HG02870 (cell line): Measurements from ENCODE around the gene FEM1B.

ENCODE experiments used
- ATAC-seq: cut with Tn5 transposase; IDR thresholded peaks from one replicate; pipeline ENCODE4 v1.9.1; 2021; ENCODE audit warnings: mild to moderate bottlenecking, moderate library complexity; ENCODE audit not compliant: unreplicated experiment

FEM1B gene

DNA sequence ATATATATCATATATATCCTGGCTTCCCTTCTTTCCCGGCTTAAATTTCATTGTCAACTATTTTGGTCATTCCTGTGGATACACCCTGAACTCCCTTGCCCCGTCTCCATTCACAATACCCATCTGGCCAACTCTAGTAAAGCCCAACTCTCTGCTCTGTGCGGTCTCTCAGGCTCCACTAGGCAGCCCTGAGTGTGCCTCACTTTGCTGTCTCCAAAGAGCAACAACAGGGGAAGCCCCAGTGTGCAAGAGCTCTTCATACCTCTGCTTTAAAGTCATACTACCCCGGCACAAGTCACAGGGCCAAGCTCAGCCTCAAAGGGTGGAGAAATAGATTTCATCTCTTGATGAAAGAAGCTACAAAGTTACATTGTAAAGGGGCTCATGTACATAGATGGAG is 18.9 kb upstream of the FEM1B start:
- no peak for ATAC-seq

DNA sequence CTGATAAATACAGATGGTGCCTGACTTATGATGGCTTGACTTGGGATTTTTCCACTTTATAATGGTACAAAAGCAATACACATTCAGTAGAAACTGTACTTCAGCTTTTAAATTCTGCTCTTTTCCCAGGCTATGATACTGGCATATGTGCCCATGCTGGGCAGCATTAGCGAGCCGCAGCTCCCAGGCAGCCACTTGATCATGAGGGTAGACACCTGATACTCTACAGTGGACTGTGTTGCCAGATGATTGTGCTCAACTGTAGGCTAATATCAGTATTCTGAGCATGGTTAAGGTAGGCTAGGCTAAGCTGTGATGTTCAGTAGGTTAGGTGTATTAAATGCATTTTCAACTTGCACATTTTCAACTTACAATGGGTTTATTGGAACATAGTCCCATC is 17.7 kb upstream of the FEM1B start:
- no peak for ATAC-seq

DNA sequence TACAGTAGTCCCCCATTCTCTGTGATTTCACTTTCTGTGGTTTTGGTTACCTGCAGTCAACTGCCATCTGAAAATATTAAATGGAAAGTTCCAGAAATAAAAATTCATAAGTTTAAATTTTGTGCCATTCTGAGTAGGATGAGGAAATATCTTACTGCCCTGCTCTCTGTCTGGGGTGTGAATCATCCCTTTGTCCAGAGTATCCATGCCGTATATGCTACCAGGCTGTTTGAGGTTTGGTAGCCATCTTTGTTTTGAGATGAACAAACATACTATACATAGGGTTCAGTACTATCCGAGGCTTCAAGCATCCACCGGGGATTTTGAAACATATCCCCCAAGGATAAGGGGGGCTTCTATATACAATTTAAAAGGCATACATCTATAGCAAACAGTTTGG is 16.3 kb upstream of the FEM1B start:
- no peak for ATAC-seq

DNA sequence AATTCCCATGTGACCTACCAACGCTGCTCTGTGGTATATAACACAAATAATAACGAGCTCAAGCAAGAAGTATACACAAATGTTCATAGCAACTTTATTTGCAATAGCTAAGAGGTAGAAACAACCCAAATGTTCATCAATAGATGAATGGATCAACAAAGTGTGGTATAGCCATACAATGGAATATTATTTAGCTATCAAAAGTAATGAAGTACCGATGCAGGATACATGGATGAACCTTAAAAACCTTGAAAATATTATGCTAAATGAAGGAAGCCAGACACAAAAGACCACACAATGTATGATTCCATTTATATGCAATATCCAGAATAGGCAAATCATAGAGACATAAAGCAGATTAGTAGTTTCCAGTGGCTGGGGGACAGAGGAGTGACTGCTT is 15.6 kb upstream of the FEM1B start:
- ATAC-seq: no peak

DNA sequence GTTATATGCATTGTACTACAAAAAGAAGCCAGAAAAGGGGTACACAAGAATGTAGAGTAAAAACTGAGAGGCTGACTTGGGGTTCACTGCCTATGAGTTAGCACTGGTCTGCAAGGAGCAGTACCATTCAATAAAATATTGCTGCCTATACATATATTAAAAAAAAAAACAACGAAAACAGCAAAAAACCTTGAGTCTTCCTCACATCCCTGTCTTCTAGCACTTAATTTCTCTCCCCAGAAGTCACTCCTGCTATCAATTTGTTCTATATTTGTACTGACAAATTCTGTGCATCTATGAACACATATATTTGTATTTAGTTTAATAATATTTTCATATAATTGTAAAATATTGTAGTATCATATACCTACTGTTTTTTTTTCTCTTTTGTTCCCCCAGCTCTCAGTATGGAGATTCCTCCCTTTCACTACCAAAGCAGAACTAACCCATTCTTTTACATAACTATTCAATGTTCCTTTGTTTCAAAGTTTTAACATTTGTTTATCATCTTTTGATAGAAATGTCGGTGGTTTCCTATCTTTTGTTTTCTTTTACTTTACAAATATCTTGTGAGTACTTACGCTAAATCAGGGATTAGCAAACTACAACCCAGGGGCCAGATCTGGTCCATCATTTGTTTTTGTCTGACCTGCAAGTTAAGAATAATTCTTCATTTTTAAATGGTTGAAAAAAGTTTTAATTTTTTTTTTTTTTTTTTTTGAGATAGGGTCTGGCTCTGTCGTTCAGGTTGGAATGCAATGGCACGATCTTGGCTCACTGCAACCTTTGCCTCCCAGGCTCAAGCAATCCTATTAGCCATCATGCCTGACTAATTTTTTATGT is 14.8 kb upstream of the FEM1B start:
- no peak for ATAC-seq

DNA sequence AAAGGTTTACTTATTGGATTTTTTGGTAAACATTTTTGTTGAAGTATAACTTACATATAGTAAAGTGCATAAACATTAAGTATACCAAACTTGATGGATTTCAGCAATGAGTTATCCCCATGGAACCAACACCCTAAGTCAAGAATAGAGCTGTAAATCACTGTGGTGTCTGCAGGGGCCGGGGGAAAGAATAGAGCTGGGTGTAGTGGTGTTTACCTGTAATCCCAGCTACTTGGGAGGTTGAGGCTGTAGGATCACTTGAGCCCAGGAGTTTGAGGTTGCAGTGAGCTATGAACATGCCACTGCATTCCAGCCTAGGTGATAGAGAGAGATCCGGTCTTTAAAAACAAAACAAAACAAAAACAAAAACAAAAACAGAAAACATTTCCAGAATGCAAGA is 13.3 kb upstream of the FEM1B start:
- ATAC-seq: no peak

DNA sequence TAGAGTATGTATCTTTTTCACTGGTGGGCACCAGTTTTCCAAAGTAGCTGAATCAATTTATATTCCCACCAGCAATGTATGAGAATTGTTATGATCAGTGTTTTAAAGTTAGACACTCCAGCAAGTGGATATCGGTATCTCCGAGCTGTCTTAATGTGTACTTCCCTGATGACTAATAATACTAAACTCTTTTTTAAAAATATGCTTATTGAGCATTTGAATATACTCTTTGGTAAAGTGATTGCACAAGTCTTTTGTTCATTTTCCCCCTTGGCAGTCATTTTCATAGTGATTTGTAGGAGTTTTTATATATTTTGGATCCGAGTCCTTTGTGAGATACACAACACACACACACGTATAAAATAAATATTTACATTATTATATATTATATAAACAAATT is 12.5 kb upstream of the FEM1B start:
- no peak for ATAC-seq

DNA sequence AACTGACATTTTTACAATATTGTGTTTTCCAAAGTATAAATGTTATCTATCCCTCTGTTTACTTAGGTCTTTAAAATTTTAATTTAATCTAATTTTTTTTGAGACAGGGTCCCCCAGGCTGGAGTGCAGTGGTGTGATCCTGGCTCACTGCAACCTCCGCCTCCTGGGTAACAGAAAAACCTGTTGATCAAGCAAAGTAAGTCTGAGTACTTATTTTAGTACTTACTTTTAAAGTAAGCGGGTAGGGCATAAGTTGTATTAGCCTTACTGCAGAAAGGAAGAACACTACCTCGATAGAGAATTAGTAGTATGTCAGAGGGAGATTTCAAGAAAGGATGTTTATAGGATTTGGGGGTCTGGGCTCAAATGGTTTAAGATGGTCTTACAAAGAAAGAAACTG is 11.9 kb upstream of the FEM1B start:
- no peak for ATAC-seq

DNA sequence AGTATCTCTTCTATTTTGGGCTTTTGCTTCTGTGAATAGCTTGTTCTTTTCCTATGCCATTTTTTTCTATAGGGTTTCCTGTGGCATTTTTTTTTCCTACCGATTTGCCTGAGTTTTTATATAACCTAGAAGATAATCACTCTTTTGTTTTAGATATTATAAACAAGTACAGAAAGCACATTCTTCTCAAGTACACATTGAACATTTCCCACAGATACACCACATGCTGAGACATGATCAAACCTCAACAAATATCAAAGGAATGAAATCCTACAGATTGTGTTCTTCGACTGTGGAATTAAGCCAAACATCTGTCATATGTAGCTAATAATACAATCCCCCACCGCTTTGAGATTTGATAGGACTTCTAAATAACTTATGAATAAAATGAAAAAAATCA is 9.1 kb upstream of the FEM1B start:
- no peak for ATAC-seq

DNA sequence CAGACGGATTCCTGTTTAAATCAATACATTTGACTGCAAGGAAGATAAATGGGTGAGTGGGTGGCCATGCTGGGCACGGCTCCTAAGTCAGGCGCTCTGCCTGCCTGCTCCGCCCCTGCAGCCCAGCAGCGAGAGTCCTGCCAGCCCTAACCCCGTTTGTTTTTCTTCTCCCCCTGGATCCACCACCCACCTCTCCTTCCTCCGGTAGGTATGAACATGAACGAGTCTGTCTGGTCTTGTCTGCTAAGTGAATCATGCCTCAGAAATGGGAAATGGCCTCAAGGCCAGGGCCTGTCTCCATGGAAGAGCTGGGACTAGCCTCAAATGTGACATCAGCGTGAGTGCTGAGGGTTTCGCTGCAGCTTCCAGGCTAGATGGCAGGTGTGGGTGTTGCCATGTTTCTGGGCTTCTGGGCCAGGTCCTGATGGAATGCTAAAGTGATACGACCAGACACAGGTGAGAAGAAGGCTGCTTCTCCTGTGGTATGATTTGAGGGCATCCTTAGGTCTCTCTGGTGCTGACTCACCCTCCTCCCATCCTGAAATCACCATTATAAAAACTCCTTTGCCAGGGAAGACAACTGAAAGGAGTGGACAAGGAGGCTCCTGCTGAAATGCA is 5.6 kb upstream of the FEM1B start:
- no peak for ATAC-seq

DNA sequence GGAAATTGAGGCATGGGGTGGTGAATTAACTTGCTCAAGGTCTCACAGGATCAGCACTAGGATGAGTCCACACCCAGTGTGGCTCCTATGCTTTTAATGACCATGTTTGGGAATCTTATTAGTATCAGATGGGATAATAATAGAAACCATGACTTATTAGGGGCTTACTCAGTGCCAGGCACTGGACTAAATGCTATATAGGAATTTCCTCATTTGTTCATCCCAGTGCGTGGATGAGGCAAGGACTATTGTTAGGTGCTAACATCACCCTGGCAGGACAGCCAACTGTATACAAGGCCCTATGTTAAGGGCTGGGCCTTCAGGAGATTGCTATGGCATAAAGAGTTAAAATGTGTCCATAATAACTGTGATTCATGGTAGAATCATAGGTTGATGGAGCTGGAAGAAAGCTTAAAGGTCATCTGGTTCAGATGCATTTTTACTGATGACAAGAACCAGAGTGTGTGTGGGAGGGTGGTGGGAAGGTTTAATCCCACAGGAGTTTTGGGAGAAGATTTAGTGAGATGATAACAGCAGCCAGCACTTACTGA is 4.7 kb upstream of the FEM1B start:
- no peak for ATAC-seq

DNA sequence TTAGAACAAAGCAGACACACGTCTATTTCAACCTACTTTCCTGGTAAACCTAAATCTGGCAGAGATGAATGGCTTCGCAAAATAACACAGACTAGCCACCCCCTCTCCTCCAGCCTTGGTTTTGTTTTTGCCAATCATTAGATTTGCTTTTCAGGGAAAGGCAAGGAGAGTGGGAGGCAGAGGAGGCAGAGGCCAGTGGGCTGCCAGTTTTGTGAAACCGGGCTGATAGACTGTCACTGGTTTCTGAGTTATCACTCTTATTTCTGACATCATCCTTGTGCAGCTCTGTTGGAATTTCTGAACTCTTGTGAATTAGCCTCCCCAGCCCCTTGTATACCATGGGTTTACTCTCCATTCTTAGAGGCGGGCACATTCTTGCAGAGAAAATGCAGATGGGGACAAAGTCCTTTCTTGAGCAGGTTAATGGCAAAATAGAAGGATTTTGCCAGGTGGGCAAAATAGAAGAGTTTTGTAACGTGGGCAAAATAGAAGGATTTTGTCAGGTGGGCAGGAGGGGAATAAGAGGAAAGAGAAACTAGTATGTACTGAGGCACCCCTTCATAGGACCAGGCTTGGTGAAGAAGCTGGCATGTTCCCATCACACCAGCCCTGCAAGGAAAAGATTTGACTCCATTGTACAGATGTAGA is 3.2 kb upstream of the FEM1B start:
- ATAC-seq: no peak

DNA sequence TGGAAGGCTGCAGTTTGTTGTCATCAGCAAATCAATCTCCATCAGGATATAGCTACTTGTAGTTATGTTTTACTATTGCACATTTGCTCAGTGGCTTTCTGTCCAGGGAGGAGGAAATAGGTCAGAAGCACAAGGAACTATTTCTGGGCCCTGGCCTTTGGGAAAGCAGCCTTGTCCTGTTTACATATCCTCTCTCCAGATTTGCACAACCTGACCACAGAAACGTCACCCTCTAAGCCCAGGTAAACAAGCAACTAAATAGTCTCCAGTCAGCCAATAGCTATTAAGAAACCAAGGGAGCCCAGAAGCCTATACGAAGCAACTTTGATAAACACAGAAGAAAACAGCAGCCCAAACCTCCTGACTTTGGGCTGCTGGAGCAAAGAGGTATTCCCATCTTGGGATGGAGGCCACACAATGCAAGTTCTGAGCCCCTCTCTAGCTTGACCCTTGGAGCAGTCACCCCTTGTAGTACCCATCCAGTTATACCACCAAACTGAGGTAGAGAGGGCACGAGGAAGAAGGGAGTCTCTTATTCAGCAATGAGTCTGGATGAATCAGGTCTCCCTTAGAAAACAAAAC is 2.3 kb upstream of the FEM1B start:
- ATAC-seq: no peak

DNA sequence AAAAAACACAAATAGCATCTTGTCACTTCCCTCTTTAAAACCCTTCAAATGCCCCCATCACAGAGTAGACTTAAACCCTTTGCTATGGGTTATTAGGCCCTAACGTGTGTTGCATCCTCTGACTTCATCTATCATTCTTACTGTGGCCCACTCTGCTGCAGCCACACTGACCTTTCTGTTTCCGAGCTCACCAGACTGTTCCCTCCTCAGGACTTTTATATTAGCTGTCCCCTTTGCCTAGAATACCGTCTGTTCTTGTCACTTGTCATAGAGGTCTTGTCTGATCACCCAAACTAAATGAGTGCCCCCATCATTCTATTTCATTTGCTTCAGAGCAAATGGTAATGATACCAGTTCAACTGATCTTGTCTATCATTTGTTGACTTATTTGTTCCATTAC is 877 bp upstream of the FEM1B start:
- ATAC-seq: no peak

DNA sequence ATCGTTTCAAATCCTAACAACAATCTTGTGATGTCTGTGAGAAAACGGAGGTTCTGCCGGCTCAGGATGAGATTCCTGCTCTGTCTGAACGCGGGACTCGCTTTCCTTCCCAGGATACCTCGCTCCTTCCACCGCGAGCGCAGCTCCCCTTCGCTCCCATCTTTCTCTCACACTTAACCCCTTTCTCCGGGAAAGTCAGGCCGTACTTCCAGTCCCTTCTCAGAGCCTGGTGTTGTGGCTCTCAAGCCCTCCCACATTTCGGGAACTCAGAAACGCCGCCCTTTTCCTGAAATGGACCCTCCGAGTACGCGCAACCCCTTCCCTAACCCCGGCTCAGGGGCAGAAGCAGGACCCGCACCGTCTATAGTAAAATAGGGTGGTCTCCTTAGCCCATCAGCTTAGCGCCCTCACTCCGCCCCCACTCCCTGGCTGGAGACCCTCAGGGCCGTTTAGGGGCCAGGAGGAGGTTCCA is 378 bp upstream of the FEM1B start:
- ATAC-seq: no peak

DNA sequence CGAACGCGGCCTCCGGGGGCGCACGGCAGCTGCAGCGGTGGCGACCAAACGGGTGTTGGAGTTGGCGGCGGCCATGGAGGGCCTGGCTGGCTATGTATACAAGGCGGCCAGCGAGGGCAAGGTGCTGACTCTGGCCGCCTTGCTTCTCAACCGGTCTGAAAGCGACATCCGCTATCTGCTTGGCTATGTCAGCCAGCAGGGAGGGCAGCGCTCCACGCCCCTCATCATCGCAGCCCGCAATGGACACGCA is 725 bp downstream of the FEM1B start:
- ATAC-seq: no peak

DNA sequence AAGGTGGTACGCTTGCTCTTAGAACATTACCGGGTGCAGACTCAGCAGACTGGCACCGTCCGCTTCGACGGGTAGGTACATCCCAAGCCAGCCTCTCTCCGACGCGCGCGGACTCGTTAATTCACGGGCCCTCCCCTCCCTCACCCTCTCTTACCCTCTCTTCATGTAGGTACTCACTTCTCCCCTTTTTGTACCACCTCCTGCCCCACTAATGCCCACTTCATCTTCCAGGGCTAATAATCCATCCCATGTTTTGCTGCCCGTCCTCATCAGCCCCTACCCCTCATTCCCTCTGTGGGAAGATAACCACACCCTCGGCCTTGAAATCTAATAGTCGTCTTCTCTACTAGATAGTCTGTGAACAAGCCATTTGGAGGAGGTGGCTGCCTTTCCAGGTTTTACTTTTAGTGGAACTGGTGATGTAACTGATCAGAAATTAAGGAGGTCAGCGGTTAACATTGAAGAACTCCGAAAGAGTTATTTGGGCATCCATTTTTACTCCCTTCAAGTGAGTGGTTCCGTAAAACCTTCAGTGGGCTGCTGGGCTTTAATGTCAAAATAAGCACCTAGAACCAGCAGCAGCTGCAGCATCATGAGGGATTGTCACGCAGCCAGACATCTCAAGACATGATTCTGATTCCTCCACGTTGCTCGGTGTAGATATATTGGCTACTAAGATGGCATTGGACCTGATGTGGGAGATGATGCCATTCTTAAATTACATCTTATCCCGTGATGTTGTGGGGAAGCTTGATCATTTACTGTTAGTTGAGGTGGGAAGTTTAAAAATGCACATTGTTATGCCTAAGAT is 1.3 kb downstream of the FEM1B start:
- ATAC-seq: no peak

DNA sequence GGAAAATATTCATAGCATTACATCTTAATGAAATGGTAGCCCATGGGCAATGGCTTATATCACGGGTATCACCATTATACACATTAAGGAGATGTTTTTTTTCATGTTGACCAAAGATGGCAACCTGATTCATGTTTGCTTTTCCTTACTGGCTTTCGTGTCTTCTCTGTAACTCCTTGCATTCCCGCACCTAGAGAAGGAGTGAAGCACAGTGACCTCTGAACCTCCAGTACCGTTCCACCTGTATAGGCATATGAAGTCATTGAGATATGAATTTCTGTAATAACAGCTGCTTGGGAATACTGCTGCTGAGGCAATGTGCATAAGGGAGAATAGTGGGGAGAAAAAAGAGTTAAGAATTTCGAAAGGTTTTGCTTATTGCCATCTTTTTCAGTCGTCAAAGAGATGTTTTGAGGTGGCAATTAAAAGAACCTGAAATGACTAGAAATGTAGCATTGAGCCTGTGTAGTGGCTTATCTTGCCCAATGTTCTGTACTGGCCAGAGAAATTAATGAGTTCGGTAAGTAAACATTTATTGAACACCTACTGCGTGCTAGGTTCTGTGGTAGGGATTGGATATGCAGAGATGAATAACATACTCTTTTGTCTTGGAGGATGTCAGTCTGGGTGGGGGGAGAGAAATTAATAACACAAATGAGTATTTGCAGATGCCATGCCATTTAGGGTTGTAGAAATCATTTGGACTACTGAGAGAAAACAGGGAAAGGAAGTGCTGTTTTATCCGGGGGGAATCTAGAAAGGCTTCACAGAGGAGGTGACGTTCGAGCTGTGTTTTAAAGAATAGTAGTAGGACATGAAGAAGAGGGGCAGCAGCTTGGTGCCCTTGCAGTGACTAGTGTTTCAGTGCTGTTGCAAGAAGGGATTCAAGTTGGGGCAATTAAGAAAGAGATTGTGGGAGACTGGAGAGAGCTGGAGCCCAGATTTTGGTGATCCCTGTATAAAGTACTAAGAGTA is 2.5 kb downstream of the FEM1B start:
- ATAC-seq: no peak

DNA sequence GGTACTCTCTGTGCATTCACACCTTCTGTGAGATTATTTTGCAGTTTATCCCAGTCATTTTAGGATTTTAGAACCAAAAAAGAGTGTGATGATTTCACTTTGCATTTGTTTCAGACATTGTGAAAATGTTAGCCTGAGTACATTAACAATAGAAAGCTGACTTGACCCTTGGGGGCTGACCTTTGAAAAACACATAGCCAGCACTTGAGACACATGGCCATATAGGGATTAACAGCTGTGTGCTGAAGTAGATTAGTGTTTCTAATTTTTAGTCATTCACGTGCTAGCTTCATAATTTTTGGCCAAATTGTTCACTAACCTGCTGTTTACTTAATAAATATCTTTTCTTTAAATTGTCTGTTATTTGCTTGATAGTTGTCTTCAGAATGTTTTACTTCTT is 3.5 kb downstream of the FEM1B start:
- ATAC-seq: no peak

DNA sequence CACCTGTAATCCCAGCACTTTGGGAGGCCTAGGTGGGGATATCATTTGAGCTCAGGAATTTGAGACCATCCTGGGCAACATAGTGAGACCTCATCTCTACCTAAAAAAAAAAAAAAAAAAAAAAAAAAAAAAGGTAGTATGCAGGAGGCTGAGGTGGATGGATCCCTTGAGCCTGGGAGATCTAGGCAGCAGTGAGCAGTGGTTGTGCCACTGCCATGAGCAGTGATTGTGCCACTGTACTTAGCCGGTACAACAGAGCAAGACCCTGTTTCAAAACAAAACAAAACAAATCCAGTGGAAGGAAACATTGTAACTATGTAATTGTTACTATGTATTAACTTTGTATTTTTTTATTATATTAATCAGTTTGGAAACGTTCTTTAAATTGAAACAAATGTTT is 5.9 kb downstream of the FEM1B start:
- ATAC-seq: no peak
